Endothelial cell (in vitro differentiated cells): Measurements from ENCODE around the gene BCAN. TPM values are rescaled to one million over a fixed set of nuclear protein-coding genes. Genes with fewer than 3 reads are reported as not detected.

ENCODE experiments used
- DNase-seq: peaks from one replicate; pipeline ENCODE4 v3.0.0; 2021; ENCODE audit warnings: low spot score
- H3K27ac Mint-ChIP-seq: one replicate; pipeline ENCODE4 v1.8.0; 2021; ENCODE audit warnings: mixed read lengths, inconsistent platforms; ENCODE audit not compliant: unreplicated experiment
- H3K27me3 Mint-ChIP-seq: one replicate; pipeline ENCODE4 v1.8.0; 2021; ENCODE audit warnings: mild to moderate bottlenecking, moderate library complexity, mixed read lengths, inconsistent platforms; ENCODE audit not compliant: unreplicated experiment
- H3K36me3 Mint-ChIP-seq: one replicate; pipeline ENCODE4 v1.8.0; 2021; ENCODE audit warnings: mild to moderate bottlenecking, low read depth, mixed read lengths, inconsistent platforms; ENCODE audit not compliant: unreplicated experiment
- H3K4me1 Mint-ChIP-seq: one replicate; pipeline ENCODE4 v1.8.0; 2021; ENCODE audit warnings: mild to moderate bottlenecking, mixed read lengths, inconsistent platforms; ENCODE audit not compliant: unreplicated experiment
- H3K4me3 Mint-ChIP-seq: one replicate; pipeline ENCODE4 v1.8.0; 2021; ENCODE audit warnings: mild to moderate bottlenecking, mixed read lengths, inconsistent platforms; ENCODE audit not compliant: unreplicated experiment
- H3K9me3 Mint-ChIP-seq: one replicate; pipeline ENCODE4 v1.8.0; 2021; ENCODE audit warnings: mixed read lengths, inconsistent platforms; ENCODE audit not compliant: unreplicated experiment
- CTCF ChIP-seq: fragments of 200-600 bp; sonication (generic); IDR thresholded peaks from one replicate; pipeline ENCODE4 v1.5.0; 2021; ENCODE audit warnings: antibody characterized with exemption; ENCODE audit not compliant: unreplicated experiment
- total RNA-seq: library from RNA; stranded (reverse); fragmentation: NEBNext Ultra II Directional; extraction: Animal tissue kit (Norgen Biotek cat#: 25700); gene quantifications from one replicate; pipeline ENCODE4 v1.2.1, GENCODE V29; 2021; ENCODE audit not compliant: unreplicated experiment

BCAN gene
- total RNA-seq, 1 donor from 2014 or later = 0.46 TPM

GRCh38 chr1:156666862-156667609 lies 25.1 kb downstream of the BCAN start:
- Mint-ChIP-seq H3K4me3 (no peak overlapping the region), H3K9me3 (no peaks in the 10 kb centered on the region), H3K27ac (peak overlapping the region; percentile 32), H3K4me1 (peaks cover 70% of the 10 kb centered on the region), H3K36me3 (peaks cover 11% of the 10 kb centered on the region), H3K27me3 (peaks cover 12% of the 10 kb centered on the region)
- no peak for DNase-seq
- no peak for TF ChIP-seq CTCF

GRCh38 chr1:156667610-156667967 lies 25.7 kb downstream of the BCAN start:
- H3K27me3 Mint-ChIP-seq = peaks cover 13% of the 10 kb centered on the region
- TF ChIP-seq CTCF = no peak
- peaks cover 16% of the 10 kb centered on the region for H3K36me3 Mint-ChIP-seq
- H3K27ac Mint-ChIP-seq = no peak overlapping the region
- peaks cover 70% of the 10 kb centered on the region for H3K4me1 Mint-ChIP-seq
- H3K4me3 Mint-ChIP-seq = no peak overlapping the region
- no peak for DNase-seq
- no peaks in the 10 kb centered on the region for H3K9me3 Mint-ChIP-seq

GRCh38 chr1:156667968-156668709 lies 26.2 kb downstream of the BCAN start:
- Mint-ChIP-seq H3K27ac (no peak overlapping the region), H3K9me3 (no peaks in the 10 kb centered on the region), H3K4me1 (peaks cover 69% of the 10 kb centered on the region), H3K4me3 (no peak overlapping the region), H3K27me3 (peaks cover 12% of the 10 kb centered on the region), H3K36me3 (peaks cover 18% of the 10 kb centered on the region)
- DNase-seq = no peak
- no peak for TF ChIP-seq CTCF

- no peak for TF ChIP-seq CTCF
Observed at GRCh38 chr1:156668801-156669637, 27.1 kb downstream of the BCAN start.

More at GRCh38 chr1:156668801-156669637, 27.1 kb downstream of the BCAN start:
- no peaks in the 10 kb centered on the region for H3K9me3 Mint-ChIP-seq
- peaks cover 69% of the 10 kb centered on the region for H3K4me1 Mint-ChIP-seq
- H3K27ac Mint-ChIP-seq = peak overlapping the region; percentile 48
- H3K36me3 Mint-ChIP-seq = peaks cover 24% of the 10 kb centered on the region
- H3K27me3 Mint-ChIP-seq = peaks cover 14% of the 10 kb centered on the region
- DNase-seq = no peak
- H3K4me3 Mint-ChIP-seq = no peak overlapping the region
